ENCODE data around the gene GPS1.
A peak's percentile ranks its signal among the peaks of the same experiment; 100 is the strongest.

Gene GPS1

GRCh38 chr17:82065638-82066303 is 14.1 kb downstream of the GPS1 start, which contains the start of gene DUS1L:
TSS of gene DUS1L (minus strand) at chr17:82065804. CDS start at chr17:82065059, 745 bp downstream.
- TF ChIP-seq CTCF (IDR thresholded peaks at IDR 0.05; ENCODE audit: extremely low read depth, insufficient read depth, missing control alignments), result no peak

GRCh38 chr17:82070611-82071010 is 18.9 kb downstream of the GPS1 start:
- in situ Hi-C loops (cut with MboI; ENCODE audit: low pct_unique_long_range_greater_than_20kb, low sequenced_read_pairs, unreplicated experiment), result no loop called here
- TF ChIP-seq CTCF (IDR thresholded peaks at IDR 0.05; ENCODE audit: extremely low read depth, insufficient read depth, missing control alignments), result no peak
- no peak for DNase-seq (ENCODE audit: low spot score)

More at GRCh38 chr17:82065638-82066303, 14.1 kb downstream of the GPS1 start, which contains the start of gene DUS1L:
- peak; percentile 96 for DNase-seq (ENCODE audit: low spot score)
- in situ Hi-C loops (cut with MboI; ENCODE audit: low pct_unique_long_range_greater_than_20kb, low sequenced_read_pairs, unreplicated experiment), result no loop called here

- DNase-seq (ENCODE audit: low spot score), result no peak
- TF ChIP-seq CTCF (IDR thresholded peaks at IDR 0.05; ENCODE audit: extremely low read depth, insufficient read depth, missing control alignments), result no peak
- in situ Hi-C loops (cut with MboI; ENCODE audit: low pct_unique_long_range_greater_than_20kb, low sequenced_read_pairs, unreplicated experiment), result no loop called here
These were observed 21.1 kb downstream of the GPS1 start for GRCh38 chr17:82072827-82073226.

- no peak for TF ChIP-seq CTCF (IDR thresholded peaks at IDR 0.05; ENCODE audit: extremely low read depth, insufficient read depth, missing control alignments)
- no peak for DNase-seq (ENCODE audit: low spot score)
- in situ Hi-C loops (cut with MboI; ENCODE audit: low pct_unique_long_range_greater_than_20kb, low sequenced_read_pairs, unreplicated experiment), result no loop called here
These were observed 21.7 kb downstream of the GPS1 start for GRCh38 chr17:82073446-82073845.

GRCh38 chr17:82076018-82076784 is 24.5 kb downstream of the GPS1 start:
- in situ Hi-C loops (cut with MboI; ENCODE audit: low pct_unique_long_range_greater_than_20kb, low sequenced_read_pairs, unreplicated experiment), result no loop called here
- DNase-seq (ENCODE audit: low spot score), result no peak
- TF ChIP-seq CTCF (IDR thresholded peaks at IDR 0.05; ENCODE audit: extremely low read depth, insufficient read depth, missing control alignments), result no peak

- no peak for DNase-seq (ENCODE audit: low spot score)
- no peak for TF ChIP-seq CTCF (IDR thresholded peaks at IDR 0.05; ENCODE audit: extremely low read depth, insufficient read depth, missing control alignments)
- in situ Hi-C loops (cut with MboI; ENCODE audit: low pct_unique_long_range_greater_than_20kb, low sequenced_read_pairs, unreplicated experiment), result no loop called here
These were observed 25.3 kb downstream of the GPS1 start for GRCh38 chr17:82076785-82077591.
